ENCODE measurements around the gene ZSCAN5A. TPM values are rescaled to one million over a fixed set of nuclear protein-coding genes. Genes with fewer than 3 reads are reported as not detected.
A peak's percentile ranks its signal among the peaks of the same experiment; 100 is the strongest.
"Not testable (repeated sequence)": the region's sequence is repeated elsewhere in the genome, so short reads cannot be mapped to it uniquely, and the experiment has no call there.

ZSCAN5A gene
- total and polyA plus RNA-seq, 2 of the 13 experiments (the other 11 are each of a cell fraction or from before 2014, with no cell fraction given) = 9.5 to 17.8 TPM

DNA sequence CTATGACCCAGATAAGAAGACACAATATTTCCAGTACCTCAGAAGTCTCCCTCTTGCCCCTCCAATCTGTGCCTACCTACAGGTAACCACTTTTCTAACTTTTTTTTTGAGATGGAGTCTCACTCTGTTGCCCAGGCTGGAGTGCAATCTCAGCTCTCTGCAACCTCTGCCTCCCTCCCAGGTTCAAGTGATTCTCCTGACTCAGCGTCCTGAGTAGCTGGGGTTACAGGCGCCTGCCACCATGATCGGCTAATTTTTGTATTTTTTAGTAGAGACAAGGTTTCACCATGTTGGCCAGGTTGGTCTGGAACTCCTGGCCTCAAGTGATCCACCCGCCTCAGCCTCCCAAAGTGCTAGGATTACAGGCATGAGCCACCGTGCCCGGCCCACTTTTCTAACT, 52.7 kb downstream of the ZSCAN5A start:
- DNase-seq (ENCODE audit: low spot score); H2AFZ ChIP-seq (ENCODE audit: low read length); H3K27ac ChIP-seq (ENCODE audit: extremely low read length, insufficient read depth, low read length); H3K9ac ChIP-seq (ENCODE audit: insufficient read depth, low read depth, low read length); H3K79me2 ChIP-seq (ENCODE audit: insufficient read depth, low read length); H3K4me3 ChIP-seq (replicated peaks in 1 of 3; ENCODE audit: insufficient read depth in 1 of 3, low read depth in 2 of 3, low read length in 3 of 3); H3K4me2 ChIP-seq (ENCODE audit: low read depth, low read length); H3K4me1 ChIP-seq (ENCODE audit: insufficient read depth, low read length); CTCF ChIA-PET (ENCODE audit: low intra/inter-chr PET ratio, low total read pairs); H3K9me3 ChIP-seq (ENCODE audit: low read length); POLR2A ChIA-PET; FAIRE-seq; intact Hi-C loops (cut with micrococcal nuclease; ENCODE audit: unreplicated experiment); in situ Hi-C loops (cut with HindIII; ENCODE audit: extremely low pct_ligation_motif_present, low pct_unique_long_range_greater_than_20kb); H3K27me3 ChIP-seq (ENCODE audit: control insufficient read depth in 1 of 2, insufficient read depth in 2 of 2, low read length in 2 of 2); ATAC-seq; H3K36me3 ChIP-seq (replicated peaks in 1 of 2; ENCODE audit: control insufficient read depth in 1 of 2, insufficient read depth in 2 of 2, low read length in 2 of 2); H4K20me1 ChIP-seq (ENCODE audit: insufficient read depth, low read length); BruUV-seq (replicated peaks): not testable (repeated sequence)
- TF ChIP-seq MAFK (conservative IDR thresholded peaks at IDR 0.05 in 1 of 2, IDR thresholded peaks at IDR 0.05 in 1 of 2; ENCODE audit: low read length in 2 of 2) = peak; percentile 4 to 54; a peak in 2 of 4 replicates
- 98% methylated on average over 6 of the region's 6 CpGs for WGBS (ENCODE audit: low lambda C conversion rate)

DNA sequence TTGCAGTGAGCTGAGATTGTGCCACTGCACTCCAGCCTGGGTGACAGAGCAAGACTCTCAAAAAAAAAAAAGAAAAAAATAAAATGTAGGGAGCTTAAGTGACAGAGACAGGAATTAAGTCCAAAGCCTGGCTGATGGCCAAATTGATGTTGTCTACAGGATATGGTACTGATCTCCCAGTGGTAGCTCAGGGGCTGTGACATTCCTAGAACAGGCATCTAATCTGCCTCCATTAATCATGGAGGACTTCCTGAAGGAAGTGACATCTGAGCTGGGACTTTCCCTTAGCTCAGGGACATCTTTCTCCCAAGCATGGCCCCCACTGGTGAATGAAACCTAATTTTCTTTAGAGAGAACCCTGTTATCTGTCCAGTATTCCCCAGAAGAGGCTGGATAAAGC, 53.5 kb downstream of the ZSCAN5A start:
- H3K79me2 ChIP-seq (ENCODE audit: insufficient read depth, low read length) = no peaks in the 10 kb centered on the region
- no peak for DNase-seq (ENCODE audit: low spot score)
- in situ Hi-C loops (cut with HindIII; ENCODE audit: extremely low pct_ligation_motif_present, low pct_unique_long_range_greater_than_20kb) (no loop called here), intact Hi-C loops (cut with micrococcal nuclease; ENCODE audit: unreplicated experiment) (no loop called here)
- H3K9me3 ChIP-seq (ENCODE audit: low read length) = no peaks in the 10 kb centered on the region
- H3K27me3 ChIP-seq (ENCODE audit: control insufficient read depth in 1 of 2, insufficient read depth in 2 of 2, low read length in 2 of 2) = no peaks in the 10 kb centered on the region
- no peak for FAIRE-seq
- no peak overlapping the region for H3K9ac ChIP-seq (ENCODE audit: insufficient read depth, low read depth, low read length)
- no peaks in the 10 kb centered on the region for H4K20me1 ChIP-seq (ENCODE audit: insufficient read depth, low read length)
- no peak overlapping the region for H2AFZ ChIP-seq (ENCODE audit: low read length)
- ChIA-PET CTCF (ENCODE audit: low intra/inter-chr PET ratio, low total read pairs) (no interaction called here), POLR2A (no interaction called here)
- BruUV-seq (replicated peaks) = no TSS peak
- no peak for ATAC-seq
- no peaks in the 10 kb centered on the region for H3K4me1 ChIP-seq (ENCODE audit: insufficient read depth, low read length)
- no peak overlapping the region for H3K27ac ChIP-seq (ENCODE audit: extremely low read length, insufficient read depth, low read length)
- no peak overlapping the region for H3K4me3 ChIP-seq (replicated peaks in 1 of 3; ENCODE audit: insufficient read depth in 1 of 3, low read depth in 2 of 3, low read length in 3 of 3)
- H3K36me3 ChIP-seq (replicated peaks in 1 of 2; ENCODE audit: control insufficient read depth in 1 of 2, insufficient read depth in 2 of 2, low read length in 2 of 2) = 0 out of 5 replicates have a peak, but pooled peaks cover 0 to 4% of the 10 kb centered on the region in 2 experiments
- no peak overlapping the region for H3K4me2 ChIP-seq (ENCODE audit: low read depth, low read length)
- TF ChIP-seq ZNF232 (CRISPR knock-in tag; IDR thresholded peaks at IDR 0.05; ENCODE audit: borderline replicate concordance) = no peak
- TF ChIP-seq TBL1XR1 (IDR thresholded peaks at IDR 0.05; ENCODE audit: borderline replicate concordance, low read length, partially characterized antibody) = no peak
- no peak for TF ChIP-seq ZKSCAN5 (CRISPR knock-in tag; IDR thresholded peaks at IDR 0.05)
- no peak for TF ChIP-seq FOXP1 (IDR thresholded peaks at IDR 0.05)
- TF ChIP-seq FOXP1 (CRISPR knock-in tag; IDR thresholded peaks at IDR 0.05) = no peak
- TF ChIP-seq SALL2 (CRISPR knock-in tag; IDR thresholded peaks at IDR 0.05) = no peak
- TF ChIP-seq, protein P1, sequence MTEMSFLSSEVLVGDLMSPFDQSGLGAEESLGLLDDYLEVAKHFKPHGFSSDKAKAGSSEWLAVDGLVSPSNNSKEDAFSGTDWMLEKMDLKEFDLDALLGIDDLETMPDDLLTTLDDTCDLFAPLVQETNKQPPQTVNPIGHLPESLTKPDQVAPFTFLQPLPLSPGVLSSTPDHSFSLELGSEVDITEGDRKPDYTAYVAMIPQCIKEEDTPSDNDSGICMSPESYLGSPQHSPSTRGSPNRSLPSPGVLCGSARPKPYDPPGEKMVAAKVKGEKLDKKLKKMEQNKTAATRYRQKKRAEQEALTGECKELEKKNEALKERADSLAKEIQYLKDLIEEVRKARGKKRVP (CRISPR knock-in tag; IDR thresholded peaks at IDR 0.05) = no peak
- no peak for TF ChIP-seq ZNF788 (CRISPR knock-in tag; IDR thresholded peaks at IDR 0.05; ENCODE audit: borderline replicate concordance)
- no peak for TF ChIP-seq ZXDC (CRISPR knock-in tag; IDR thresholded peaks at IDR 0.05)
- TF ChIP-seq GLI4 (CRISPR knock-in tag; IDR thresholded peaks at IDR 0.05; ENCODE audit: borderline replicate concordance) = no peak
- no peak for TF ChIP-seq FOXO1 (CRISPR knock-in tag; IDR thresholded peaks at IDR 0.05)
- no peak for TF ChIP-seq ZNF367 (CRISPR knock-in tag; IDR thresholded peaks at IDR 0.05; ENCODE audit: borderline replicate concordance)
- no peak for TF ChIP-seq SKIL (CRISPR knock-in tag; IDR thresholded peaks at IDR 0.05; ENCODE audit: borderline replicate concordance)

All from HepG2 (cell line).